ENCODE measurements around the gene SLC2A2. TPM values are rescaled to one million over a fixed set of nuclear protein-coding genes. Genes with fewer than 3 reads are reported as not detected.
A peak's percentile ranks its signal among the peaks of the same experiment; 100 is the strongest.
"Not testable (repeated sequence)": the region's sequence is repeated elsewhere in the genome, so short reads cannot be mapped to it uniquely, and the experiment has no call there.

SLC2A2 gene
- total RNA-seq, 1 experiment from 2014 or later = not detected

- no peaks in the 10 kb centered on the region for H3K27me3 ChIP-seq (ENCODE audit: control insufficient read depth, insufficient read depth, low read length)
- DNase-seq = no peak
- no peak overlapping the region for H3K4me3 ChIP-seq (ENCODE audit: insufficient read depth, low read depth, low read length)
- H3K36me3 ChIP-seq (replicated peaks; ENCODE audit: control insufficient read depth, insufficient read depth, low read length) = no peaks in the 10 kb centered on the region
Observed at GRCh38 chr3:170980399-170980798, 46.1 kb downstream of the SLC2A2 start.

DNA sequence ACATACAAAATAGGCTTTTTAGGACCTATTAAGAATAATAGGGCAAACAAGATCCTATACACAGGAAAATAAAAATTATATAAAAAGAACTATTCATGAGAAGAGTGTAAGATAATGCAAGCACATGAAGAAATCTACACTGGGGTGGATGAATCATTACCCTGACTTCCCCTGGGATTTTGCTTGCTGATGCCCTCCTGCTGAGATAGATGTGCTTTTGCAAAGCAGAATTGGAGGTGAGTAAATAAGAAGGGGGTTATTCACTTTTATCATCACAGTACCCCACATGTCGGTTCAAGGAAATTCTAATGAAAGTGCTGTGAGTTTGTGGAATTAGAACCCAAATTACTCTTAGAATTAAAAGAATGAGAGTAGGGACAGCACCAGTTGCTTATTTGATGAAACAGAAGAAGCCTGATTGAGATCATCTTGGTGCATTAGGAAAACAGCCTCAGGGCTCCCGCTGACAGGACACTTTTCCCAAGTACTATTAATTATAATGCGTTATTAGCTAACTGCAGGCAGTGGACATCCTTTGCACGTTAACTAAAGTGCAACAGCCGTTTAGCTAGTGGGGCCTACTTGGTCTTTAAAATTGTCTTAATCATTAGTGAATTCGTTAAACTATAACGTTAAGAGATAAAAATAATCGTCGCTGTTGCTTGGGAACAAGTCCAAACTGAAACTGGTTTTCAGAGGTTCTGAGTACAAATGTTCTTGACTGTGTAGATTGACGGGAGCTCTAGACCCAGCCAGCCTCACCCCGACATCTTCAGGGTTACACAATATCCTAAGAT lies 48.4 kb downstream of the SLC2A2 start:
- peak; percentile 22 for DNase-seq
- Histone ChIP-seq H3K27me3 (ENCODE audit: control insufficient read depth, insufficient read depth, low read length) (no peaks in the 10 kb centered on the region; the same call in 1 of the 2 replicates), H3K36me3 (replicated peaks; ENCODE audit: control insufficient read depth, insufficient read depth, low read length) (no peaks in the 10 kb centered on the region), H3K4me3 (ENCODE audit: insufficient read depth, low read depth, low read length) (no peak overlapping the region)

DNA sequence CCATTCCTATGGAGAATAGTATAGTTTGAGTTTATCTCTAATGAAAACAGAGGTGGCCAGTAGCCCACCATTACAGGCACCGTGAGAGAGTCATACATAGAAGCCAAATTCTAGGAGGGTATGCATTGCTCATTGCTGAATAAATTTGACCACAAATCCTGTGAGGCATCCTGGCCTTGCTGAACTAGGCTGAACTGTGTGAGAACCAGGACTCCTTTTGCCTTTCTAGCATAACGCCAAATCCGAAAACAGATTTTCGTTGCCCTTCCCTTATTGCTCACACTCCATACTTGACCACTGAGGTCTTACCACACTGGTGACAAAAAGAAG lies 50.4 kb downstream of the SLC2A2 start:
- Histone ChIP-seq H3K27me3 (ENCODE audit: control insufficient read depth, insufficient read depth, low read length) (no peaks in the 10 kb centered on the region; the same call in 1 of the 2 replicates), H3K4me3 (ENCODE audit: insufficient read depth, low read depth, low read length) (no peak overlapping the region), H3K36me3 (replicated peaks; ENCODE audit: control insufficient read depth, insufficient read depth, low read length) (no peaks in the 10 kb centered on the region)
- no peak for DNase-seq

DNA sequence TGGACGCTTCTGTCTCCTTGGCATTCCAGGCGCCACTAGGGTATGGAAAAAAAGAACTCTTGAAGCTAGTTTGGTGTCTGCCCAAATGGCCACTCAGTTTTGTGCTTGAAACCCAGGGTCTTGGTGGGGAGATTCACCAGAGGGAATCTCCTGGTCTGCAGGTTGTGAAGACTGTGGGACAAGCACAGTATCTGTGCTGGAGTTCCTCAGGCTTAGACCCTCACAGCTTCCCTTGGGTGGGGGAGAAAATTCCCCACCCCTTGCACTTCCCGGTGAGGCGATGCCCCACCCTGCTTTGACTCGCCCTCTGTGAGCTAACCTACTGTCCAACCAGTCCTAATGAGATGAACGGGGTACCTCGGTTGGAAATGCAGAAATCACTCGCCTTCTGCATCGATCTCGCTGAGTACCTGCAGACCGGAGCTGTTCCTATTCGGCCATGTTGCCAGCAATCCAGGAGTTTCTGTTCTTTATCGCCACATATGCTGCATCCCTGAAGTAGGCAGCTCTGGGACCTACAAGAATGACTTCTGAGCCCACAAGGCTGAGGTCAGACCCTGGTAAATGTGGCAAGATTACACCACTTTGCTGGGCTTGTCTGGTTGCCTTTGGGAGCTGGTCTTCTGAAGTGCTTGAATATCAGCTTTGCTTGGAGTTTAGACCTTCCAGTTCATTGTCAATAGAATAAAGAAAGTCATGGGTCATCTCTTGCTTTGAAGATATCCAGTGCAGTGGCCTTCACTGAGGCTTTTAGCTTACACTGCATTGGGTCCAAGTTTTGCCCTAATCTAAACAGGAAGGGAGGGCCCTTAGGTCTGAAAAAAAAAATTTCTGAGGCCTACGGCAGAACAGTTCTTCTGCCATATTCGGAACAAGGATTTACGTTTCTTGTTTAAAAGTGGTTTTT lies 51.0 kb downstream of the SLC2A2 start:
- DNase-seq = no peak
- H3K36me3 ChIP-seq (replicated peaks; ENCODE audit: control insufficient read depth, insufficient read depth, low read length) = no peaks in the 10 kb centered on the region

GRCh38 chr3:170974872-170975271 lies 51.6 kb downstream of the SLC2A2 start:
- no peaks in the 10 kb centered on the region; the same call in 1 of the 2 replicates for H3K27me3 ChIP-seq (ENCODE audit: control insufficient read depth, insufficient read depth, low read length)
- H3K4me3 ChIP-seq (ENCODE audit: insufficient read depth, low read depth, low read length) = no peak overlapping the region

More for the DNA sequence above, 51.0 kb downstream of the SLC2A2 start:
- Histone ChIP-seq H3K27me3 (ENCODE audit: control insufficient read depth, insufficient read depth, low read length) (no peaks in the 10 kb centered on the region; the same call in 1 of the 2 replicates), H3K4me3 (ENCODE audit: insufficient read depth, low read depth, low read length) (no peak overlapping the region)

DNA sequence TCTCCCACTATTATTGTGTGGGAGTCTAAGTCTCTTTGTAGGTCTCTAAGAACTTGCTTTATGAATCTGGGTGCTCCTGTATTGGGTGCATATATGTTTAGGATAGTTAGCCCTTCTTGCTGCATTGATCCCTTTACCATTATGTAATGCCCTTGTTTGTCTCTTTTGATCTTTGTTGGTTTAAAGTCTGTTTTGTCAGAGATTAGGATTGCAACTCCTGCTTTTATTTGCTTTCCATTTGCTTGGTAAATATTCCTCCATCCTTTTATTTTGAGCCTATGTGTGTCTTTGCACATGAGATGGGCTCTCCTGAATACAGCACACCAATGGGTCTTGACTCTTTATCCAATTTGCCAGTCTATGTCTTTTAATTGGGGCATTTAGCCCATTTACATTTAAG lies 53.6 kb downstream of the SLC2A2 start:
- not testable (repeated sequence) for H3K4me3 ChIP-seq (ENCODE audit: insufficient read depth, low read depth, low read length); DNase-seq; H3K27me3 ChIP-seq (ENCODE audit: control insufficient read depth, insufficient read depth, low read length); H3K36me3 ChIP-seq (replicated peaks; ENCODE audit: control insufficient read depth, insufficient read depth, low read length)

More at GRCh38 chr3:170974872-170975271, 51.6 kb downstream of the SLC2A2 start:
- H3K36me3 ChIP-seq (replicated peaks; ENCODE audit: control insufficient read depth, insufficient read depth, low read length) = no peaks in the 10 kb centered on the region
- DNase-seq = no peak

- Histone ChIP-seq H3K36me3 (replicated peaks; ENCODE audit: control insufficient read depth, insufficient read depth, low read length) (no peaks in the 10 kb centered on the region), H3K27me3 (ENCODE audit: control insufficient read depth, insufficient read depth, low read length) (no peaks in the 10 kb centered on the region; the same call in 1 of the 2 replicates), H3K4me3 (ENCODE audit: insufficient read depth, low read depth, low read length) (no peak overlapping the region)
- DNase-seq = no peak
Observed at GRCh38 chr3:170967126-170967525, 59.4 kb downstream of the SLC2A2 start.

DNA sequence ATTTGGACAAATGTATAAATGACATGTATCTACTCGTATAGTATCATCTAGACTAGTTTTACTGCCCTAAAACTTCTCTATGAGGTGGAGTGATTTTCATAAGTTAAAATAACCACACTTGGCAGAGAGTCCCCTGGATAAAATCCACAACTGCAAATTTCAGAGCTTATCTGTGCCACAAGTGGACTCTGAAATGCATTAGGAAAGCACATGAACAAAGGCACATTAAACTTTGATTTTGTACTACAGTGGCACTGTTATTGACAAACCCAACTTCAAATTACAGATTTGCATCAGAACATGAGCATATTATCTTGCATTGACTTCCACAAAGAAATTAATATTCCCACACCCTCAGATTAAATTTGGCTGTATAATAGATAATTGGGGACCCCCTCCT lies 60.0 kb downstream of the SLC2A2 start:
- no peak for DNase-seq
- H3K36me3 ChIP-seq (replicated peaks; ENCODE audit: control insufficient read depth, insufficient read depth, low read length) = no peaks in the 10 kb centered on the region
- H3K27me3 ChIP-seq (ENCODE audit: control insufficient read depth, insufficient read depth, low read length) = no peaks in the 10 kb centered on the region; the same call in 1 of the 2 replicates
- H3K4me3 ChIP-seq (ENCODE audit: insufficient read depth, low read depth, low read length) = no peak overlapping the region

DNA sequence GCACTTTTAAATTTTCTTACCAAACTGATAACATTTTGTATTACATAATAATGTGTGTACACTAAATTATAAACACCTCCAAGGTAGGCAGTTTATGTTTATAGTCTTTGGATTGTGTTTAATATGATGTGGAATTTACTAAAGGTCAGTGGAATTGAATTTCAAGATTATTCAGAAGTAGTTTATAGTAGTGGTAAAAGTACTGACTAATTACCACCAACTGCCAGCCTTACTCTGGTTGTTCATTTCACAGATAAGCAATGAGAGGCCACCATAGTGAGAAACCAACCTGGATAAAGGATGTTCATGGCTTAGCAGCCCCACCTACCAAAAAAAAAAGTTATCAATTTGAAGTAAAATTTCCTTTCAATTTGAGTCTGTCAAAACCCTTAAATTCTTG lies 64.1 kb downstream of the SLC2A2 start:
- Histone ChIP-seq H3K36me3 (replicated peaks; ENCODE audit: control insufficient read depth, insufficient read depth, low read length) (no peaks in the 10 kb centered on the region), H3K4me3 (ENCODE audit: insufficient read depth, low read depth, low read length) (no peak overlapping the region), H3K27me3 (ENCODE audit: control insufficient read depth, insufficient read depth, low read length) (no peaks in the 10 kb centered on the region; the same call in 1 of the 2 replicates)
- no peak for DNase-seq

DNA sequence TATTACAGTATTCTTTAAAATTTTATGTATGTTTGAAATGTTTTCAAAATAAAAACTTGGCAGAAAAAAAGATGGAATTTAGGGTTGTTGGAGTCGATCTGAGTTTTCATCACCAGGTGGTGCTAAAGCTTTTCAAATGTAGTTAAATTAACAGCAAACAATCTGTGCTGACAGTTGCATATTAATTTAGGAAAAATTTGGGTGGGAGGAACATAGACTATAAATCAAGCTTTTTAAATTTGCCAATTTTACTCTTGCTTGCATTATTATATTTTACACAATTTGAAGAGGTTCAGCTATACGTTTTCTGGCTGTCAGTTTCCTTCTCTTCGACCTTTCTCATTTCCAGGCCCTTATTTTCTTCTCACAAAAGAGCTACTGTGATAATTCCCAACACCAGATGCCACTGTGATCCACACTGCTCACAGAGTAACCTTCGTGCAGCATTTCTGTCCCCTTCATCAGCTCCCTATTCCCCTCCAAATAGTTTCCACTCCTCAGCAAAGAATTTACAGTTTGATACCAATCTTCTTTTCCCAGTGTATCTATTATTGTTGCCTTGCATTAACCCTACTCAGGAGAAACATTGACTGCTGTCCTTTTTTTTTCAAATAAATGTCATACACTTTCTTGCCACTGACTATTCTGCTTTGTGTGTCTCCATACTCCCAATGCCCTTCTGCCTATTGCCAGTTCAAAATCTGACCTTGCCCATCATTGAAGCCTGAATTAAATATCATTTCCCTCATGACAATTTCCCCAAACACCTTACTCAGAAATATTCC lies 64.7 kb downstream of the SLC2A2 start:
- Histone ChIP-seq H3K27me3 (ENCODE audit: control insufficient read depth, insufficient read depth, low read length) (no peaks in the 10 kb centered on the region; the same call in 1 of the 2 replicates), H3K4me3 (ENCODE audit: insufficient read depth, low read depth, low read length) (no peak overlapping the region), H3K36me3 (replicated peaks; ENCODE audit: control insufficient read depth, insufficient read depth, low read length) (no peaks in the 10 kb centered on the region)
- peak; percentile 15 for DNase-seq

DNA sequence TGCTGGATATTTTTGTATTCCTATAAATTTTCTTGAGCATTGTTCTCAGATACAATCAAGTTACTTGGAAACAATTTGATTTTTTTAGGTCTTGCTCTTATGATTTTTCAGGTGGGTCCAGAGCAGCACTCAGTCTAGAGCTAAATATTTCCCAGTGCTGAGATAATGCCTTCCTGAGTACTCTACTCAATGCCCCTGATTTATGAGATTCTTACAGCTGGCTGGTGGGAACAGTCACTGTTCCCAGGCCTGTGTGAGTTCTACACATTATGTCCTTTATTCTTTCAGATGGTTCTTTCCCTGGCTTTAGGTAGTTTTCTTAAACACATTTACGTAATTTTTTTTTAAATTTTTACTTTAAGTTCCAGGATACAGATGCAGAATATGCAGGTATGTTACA lies 67.1 kb downstream of the SLC2A2 start:
- no peak for DNase-seq
- Histone ChIP-seq H3K27me3 (ENCODE audit: control insufficient read depth, insufficient read depth, low read length) (no peaks in the 10 kb centered on the region), H3K36me3 (replicated peaks; ENCODE audit: control insufficient read depth, insufficient read depth, low read length) (no peaks in the 10 kb centered on the region), H3K4me3 (ENCODE audit: insufficient read depth, low read depth, low read length) (no peak overlapping the region)

- Histone ChIP-seq H3K36me3 (replicated peaks; ENCODE audit: control insufficient read depth, insufficient read depth, low read length) (no peaks in the 10 kb centered on the region), H3K4me3 (ENCODE audit: insufficient read depth, low read depth, low read length) (no peak overlapping the region), H3K27me3 (ENCODE audit: control insufficient read depth, insufficient read depth, low read length) (no peaks in the 10 kb centered on the region)
- no peak for DNase-seq
Observed at GRCh38 chr3:170956647-170957046, 69.9 kb downstream of the SLC2A2 start.

DNA sequence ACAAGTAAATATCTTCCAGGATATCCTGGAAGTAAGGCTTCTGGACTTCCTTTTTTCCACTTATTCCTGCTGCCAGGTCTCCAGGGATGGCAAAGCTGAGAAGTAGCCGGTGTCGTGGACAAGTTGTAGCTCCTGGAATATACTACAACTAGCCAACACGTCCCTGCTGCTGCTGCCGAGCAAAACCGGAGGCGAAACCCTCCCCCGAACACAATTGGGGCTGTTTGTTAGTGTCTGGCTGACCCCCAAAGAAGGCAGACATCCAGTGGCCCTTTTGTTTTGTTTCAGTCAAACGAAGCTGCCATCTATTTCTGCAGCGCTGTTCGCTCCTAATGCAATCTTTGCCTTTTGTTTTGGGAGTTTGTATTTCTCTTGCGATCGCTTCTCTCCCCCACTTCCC lies 72.8 kb downstream of the SLC2A2 start:
- H3K27me3 ChIP-seq (ENCODE audit: control insufficient read depth, insufficient read depth, low read length) = no peaks in the 10 kb centered on the region
- H3K36me3 ChIP-seq (replicated peaks; ENCODE audit: control insufficient read depth, insufficient read depth, low read length) = no peaks in the 10 kb centered on the region
- DNase-seq = no peak
- no peak overlapping the region for H3K4me3 ChIP-seq (ENCODE audit: insufficient read depth, low read depth, low read length)

GRCh38 chr3:170953229-170953628 lies 73.3 kb downstream of the SLC2A2 start:
- Histone ChIP-seq H3K36me3 (replicated peaks; ENCODE audit: control insufficient read depth, insufficient read depth, low read length) (no peaks in the 10 kb centered on the region), H3K4me3 (ENCODE audit: insufficient read depth, low read depth, low read length) (no peak overlapping the region), H3K27me3 (ENCODE audit: control insufficient read depth, insufficient read depth, low read length) (no peaks in the 10 kb centered on the region)
- no peak for DNase-seq

All from H7 (cell line).